G401.6 (cell line): ENCODE measurements around the gene PBX1.

Experiments used
- FAIRE-seq: peaks from 2 replicates; lab custom pipeline; 2012; peaks lifted over from hg19 to GRCh38; lab: Jason Lieb, UNC

PBX1 gene

GRCh38 chr1:164761009-164761408, 202.0 kb downstream of the PBX1 start:
- FAIRE-seq, result no peak

GRCh38 chr1:164763098-164763497, 204.1 kb downstream of the PBX1 start:
- FAIRE-seq, result no peak

GRCh38 chr1:164764333-164764732, 205.3 kb downstream of the PBX1 start:
- no peak for FAIRE-seq

- no peak for FAIRE-seq
Observed at GRCh38 chr1:164765557-164765956, 206.6 kb downstream of the PBX1 start.

- no peak for FAIRE-seq
Observed at GRCh38 chr1:164765992-164766720, 207.2 kb downstream of the PBX1 start.

GRCh38 chr1:164767752-164768402, 208.9 kb downstream of the PBX1 start:
- no peak for FAIRE-seq

GRCh38 chr1:164768619-164769018, 209.6 kb downstream of the PBX1 start:
- FAIRE-seq, result no peak

GRCh38 chr1:164769486-164770130, 210.6 kb downstream of the PBX1 start:
- no peak for FAIRE-seq

GRCh38 chr1:164770131-164770529, 211.1 kb downstream of the PBX1 start:
- no peak for FAIRE-seq

- no peak for FAIRE-seq
Observed at GRCh38 chr1:164771041-164771618, 212.1 kb downstream of the PBX1 start.

- FAIRE-seq, result no peak
Observed at GRCh38 chr1:164771619-164772361, 212.8 kb downstream of the PBX1 start.

GRCh38 chr1:164772635-164773034, 213.7 kb downstream of the PBX1 start:
- no peak for FAIRE-seq

GRCh38 chr1:164773102-164773501, 214.1 kb downstream of the PBX1 start:
- FAIRE-seq, result no peak

- no peak for FAIRE-seq
Observed at GRCh38 chr1:164774413-164774812, 215.4 kb downstream of the PBX1 start.

GRCh38 chr1:164774819-164775654, 216.1 kb downstream of the PBX1 start:
- no peak for FAIRE-seq

GRCh38 chr1:164777518-164777917, 218.5 kb downstream of the PBX1 start:
- FAIRE-seq, result no peak

- FAIRE-seq, result no peak
Observed at GRCh38 chr1:164779376-164779775, 220.4 kb downstream of the PBX1 start.

GRCh38 chr1:164780111-164780812, 221.3 kb downstream of the PBX1 start:
- FAIRE-seq, result no peak

GRCh38 chr1:164780863-164781262, 221.9 kb downstream of the PBX1 start:
- no peak for FAIRE-seq

- FAIRE-seq, result no peak
Observed at GRCh38 chr1:164781972-164782371, 223.0 kb downstream of the PBX1 start.
